ENCODE results near the gene IGFBPL1.
"Not testable (repeated sequence)": the region's sequence is repeated elsewhere in the genome, so short reads cannot be mapped to it uniquely, and the experiment has no call there.

IGFBPL1 gene, protein sequence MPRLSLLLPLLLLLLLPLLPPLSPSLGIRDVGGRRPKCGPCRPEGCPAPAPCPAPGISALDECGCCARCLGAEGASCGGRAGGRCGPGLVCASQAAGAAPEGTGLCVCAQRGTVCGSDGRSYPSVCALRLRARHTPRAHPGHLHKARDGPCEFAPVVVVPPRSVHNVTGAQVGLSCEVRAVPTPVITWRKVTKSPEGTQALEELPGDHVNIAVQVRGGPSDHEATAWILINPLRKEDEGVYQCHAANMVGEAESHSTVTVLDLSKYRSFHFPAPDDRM

DNA sequence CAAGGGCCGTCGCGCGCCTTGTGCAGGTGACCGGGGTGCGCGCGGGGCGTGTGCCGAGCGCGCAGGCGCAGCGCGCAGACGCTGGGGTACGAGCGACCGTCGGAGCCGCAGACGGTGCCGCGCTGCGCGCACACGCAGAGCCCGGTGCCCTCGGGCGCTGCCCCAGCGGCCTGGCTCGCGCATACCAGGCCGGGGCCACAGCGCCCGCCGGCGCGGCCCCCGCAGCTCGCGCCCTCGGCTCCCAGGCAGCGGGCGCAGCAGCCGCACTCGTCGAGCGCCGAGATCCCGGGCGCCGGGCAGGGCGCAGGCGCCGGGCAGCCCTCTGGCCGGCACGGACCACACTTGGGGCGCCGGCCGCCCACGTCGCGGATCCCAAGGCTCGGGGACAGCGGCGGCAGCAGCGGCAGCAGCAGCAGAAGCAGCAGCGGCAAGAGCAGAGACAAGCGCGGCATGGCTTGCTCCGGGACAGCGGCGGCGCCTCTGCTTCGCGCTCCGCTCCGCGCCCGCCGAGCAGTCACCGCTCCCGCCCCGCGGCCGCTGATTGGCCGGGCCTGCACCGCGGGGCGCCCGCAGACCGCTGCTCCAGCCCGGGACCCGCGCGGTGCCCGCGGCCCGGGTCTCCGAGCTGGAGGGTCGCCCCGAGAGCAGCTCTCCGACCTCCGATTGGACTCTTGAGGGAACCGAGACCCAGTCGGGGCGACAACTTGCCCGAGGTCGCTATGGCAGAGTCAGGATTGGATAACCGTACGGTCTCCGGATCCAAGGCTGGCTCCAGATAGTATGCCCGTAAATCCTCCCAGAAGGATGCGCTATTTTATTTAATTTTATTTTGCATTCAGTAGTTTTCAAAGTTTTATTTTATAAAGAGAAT, at the start of gene IGFBPL1:
Gene IGFBPL1, minus strand, starts transcription at position 482 of the 871 bp plus-strand sequence. Its CDS starts 30 bp downstream, at position 452.
- in situ Hi-C loops (cut with HindIII; ENCODE audit: low sequenced_read_pairs) = no loop called here

DNA sequence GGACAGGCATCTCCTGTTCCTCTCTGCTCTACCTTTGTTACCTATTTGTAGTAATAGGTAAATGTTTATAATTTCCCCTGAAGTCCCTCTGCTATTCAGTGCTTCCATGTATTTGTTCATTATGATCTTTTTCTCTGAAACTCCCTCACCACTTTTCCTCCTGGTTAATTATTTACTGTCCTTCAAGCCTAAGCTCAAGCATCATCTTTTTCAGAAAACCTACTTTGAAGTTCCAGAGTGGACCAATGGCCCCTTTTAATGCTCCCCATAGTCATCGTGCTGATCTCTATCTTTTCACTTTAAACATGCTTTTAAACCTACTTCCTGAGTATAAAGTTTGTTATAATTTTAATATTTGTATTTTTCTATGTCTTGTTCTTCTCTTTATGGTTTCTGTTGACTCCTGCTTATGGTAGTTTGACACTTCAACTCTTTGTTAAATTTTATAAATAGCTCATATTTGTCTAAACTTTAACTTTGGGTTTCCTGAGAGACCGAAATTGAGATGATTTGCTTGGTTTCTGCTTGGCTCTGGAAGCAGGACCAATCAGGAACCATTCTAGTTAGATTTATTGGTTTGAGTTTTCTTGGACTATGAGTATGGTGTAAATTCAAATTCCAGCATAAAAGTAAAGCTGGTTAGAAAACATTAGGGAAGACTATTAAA, 48.5 kb upstream of the IGFBPL1 start:
- in situ Hi-C loops (cut with HindIII; ENCODE audit: low sequenced_read_pairs) = not testable (repeated sequence)

DNA sequence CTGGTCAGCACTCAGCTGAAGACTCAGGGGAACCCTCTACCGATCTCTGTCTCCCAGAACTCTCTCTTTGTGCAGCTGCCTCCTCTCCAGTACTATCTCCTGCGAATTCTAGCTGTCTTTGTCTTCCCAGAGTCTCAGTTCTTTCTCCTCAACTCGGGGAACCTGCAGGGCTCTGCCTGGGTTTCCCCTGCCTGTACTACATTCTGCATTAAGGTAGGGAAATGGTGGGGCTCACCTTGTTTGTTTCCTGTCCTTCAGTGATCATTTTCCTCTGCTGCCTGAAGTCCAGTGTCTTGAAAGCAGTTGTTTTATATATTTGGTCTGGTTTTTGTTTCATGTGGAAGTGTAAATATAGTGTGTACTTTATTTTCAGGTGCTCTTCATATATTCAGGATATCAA, 43.1 kb upstream of the IGFBPL1 start:
- in situ Hi-C loops (cut with HindIII; ENCODE audit: low sequenced_read_pairs) = no loop called here

DNA sequence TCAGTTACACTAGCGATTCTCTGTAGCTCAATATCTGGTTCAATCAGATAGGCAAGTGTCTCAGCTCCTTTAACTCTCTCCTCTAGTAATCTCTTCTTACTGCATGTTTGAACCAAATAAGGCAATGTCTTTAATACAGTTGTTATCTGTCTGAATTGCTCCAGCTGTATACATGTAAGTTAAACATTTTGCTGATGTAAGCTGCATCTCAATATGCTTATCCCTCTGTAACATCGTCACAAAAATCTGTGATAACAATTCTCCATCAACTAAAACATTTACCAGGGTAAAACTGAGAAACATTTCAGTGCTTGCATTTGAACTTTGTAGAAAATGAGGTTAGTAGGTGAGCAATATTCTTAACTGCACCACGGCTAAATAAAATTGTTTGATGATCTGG, 29.6 kb upstream of the IGFBPL1 start:
- in situ Hi-C loops (cut with HindIII; ENCODE audit: low sequenced_read_pairs) = no loop called here

DNA sequence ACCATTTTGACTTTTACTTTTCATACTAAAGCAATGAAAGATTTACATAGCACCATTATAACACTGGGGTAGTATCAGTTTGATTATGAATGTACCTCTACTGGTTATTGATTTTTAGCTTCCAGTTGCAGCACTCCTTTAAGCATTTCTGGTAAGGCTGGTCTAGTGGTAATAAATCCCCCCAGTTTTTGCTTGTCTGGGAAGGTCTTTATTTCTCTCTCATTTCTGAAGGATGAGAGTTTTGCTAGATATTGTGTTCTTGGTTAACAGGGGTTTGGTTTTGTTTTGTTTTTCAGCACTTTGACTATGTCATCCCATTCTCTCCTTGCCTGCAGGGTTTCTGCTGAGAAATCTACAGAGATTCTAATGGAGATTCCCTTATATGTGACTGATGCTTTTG, 26.9 kb upstream of the IGFBPL1 start:
- in situ Hi-C loops (cut with HindIII; ENCODE audit: low sequenced_read_pairs) = no loop called here

DNA sequence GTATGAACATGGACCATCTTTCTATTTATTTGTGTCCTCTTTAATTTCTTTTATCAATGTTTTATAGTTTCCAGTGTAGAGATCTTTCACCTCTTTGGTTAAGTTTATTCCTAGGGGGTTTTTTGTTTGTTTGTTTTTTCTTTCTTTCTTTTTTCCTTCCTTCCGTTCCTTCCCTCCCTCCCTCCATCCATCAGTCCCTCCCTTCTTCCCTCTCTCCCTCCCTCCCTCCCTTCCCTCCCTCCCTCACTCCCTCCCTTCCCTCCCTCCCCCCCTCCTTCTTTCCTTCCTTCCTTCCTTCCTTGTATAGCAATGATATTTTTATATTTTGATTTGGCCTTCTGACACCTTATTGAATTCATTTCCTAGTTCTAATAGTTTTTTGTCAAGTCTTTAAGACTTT, 23.4 kb upstream of the IGFBPL1 start:
- in situ Hi-C loops (cut with HindIII; ENCODE audit: low sequenced_read_pairs) = no loop called here

DNA sequence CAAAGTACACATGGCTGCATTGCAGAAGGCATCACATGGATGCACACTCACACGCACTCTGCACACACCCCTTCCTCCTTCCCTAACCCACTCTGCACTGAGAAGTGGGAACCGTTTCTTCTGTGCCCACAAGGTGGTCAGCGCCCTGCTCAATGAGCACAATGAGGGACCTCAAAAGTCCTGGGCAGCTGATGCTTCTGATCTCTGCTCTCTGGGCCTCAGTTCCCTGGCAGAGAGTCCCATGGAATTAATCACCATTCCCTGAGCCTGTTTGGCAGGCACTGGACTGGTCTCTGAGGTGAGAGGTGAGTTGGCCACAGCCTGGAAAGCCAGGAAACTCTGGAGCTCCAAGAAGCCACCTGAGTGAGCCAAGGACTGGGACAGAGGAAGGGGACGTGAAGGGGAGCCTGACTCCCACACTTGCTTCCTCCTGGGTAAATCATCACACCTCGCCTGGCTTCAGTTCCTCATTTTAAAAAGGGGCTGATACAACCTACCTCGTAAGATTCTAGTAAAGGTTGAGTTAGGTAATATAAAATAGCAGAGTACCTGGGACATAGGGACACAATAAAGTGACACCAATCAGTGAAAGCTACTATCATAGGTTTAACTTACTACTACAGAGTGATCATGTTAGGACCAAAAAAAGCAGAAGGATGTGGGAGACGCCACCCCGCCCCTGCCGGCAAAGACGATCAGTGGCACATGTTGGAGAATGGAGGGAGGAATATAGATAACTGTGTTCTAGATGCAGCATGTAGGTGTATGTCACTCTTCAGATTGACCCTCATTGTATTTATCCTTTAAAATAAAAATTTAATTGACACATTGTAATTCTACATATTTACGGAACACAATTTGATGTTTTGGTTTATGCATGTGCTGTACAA, 21.1 kb upstream of the IGFBPL1 start:
- in situ Hi-C loops (cut with HindIII; ENCODE audit: low sequenced_read_pairs) = no loop called here

DNA sequence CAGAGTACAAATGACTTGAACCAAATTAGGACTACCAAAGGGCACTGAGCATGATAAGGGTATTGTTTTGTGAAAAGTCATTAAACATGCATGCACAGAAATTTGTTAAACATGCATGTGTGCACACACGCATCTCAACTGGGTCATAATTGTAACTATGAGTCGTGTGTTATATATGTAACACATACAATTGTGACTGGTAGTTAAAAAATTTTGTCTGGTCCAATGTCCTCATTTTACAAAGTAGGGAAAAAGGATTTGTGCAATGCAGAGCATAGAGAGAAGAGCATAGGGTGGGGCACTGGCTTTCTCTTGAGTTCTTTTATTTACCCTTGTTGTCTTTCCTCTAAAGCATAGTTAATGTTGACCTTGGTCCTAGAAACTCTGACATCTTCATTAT, 19.3 kb upstream of the IGFBPL1 start:
- in situ Hi-C loops (cut with HindIII; ENCODE audit: low sequenced_read_pairs) = no loop called here

DNA sequence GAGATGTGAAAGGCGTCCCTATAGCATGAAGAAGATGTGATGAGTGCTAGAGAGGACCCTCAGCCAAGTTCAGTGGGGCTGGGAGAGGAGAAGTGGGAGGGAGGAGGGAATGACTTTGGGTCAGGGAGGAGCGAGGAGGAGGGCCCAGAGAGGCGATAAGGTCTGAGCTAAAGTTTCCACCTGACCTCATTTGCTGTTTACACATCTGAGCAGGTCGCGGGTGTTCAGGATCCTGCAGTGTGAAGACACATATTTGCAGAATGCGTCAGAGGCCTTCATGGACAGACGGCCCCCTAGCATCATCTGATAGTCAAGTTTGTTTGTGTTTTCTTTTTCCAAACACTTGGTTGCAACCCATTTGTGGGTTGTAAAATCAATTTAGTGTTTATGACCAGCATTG, 18.9 kb upstream of the IGFBPL1 start:
- in situ Hi-C loops (cut with HindIII; ENCODE audit: low sequenced_read_pairs) = no loop called here

DNA sequence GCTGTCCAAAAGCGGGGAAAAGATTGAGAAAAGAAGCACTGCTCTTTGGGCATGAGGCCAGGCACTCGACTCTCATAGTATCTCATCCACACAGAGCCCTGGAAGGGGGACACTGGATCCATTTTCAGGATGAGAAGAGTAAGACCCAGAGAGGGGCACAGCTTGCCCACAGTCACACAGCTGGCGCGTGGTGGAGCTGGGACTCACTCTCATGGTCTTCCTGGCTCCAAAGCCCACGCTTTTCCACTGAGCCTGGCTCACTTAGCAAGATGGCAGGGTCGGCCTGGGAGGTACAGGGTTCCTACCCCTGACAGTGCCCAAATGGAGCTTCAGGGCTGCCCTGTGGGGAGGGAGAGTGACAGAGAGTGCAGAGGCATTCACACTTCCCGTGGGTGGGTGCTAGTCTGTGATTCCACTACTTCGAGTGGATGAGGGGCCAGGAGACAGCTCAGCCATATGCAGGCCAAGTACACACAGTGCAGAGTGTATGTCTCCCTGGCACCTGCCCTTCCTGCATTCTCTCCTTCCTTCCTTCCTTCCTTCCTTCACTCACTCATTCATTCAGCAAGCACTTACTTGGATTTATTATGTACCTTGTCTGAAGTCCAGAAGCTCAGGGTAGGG, 18.3 kb upstream of the IGFBPL1 start:
- in situ Hi-C loops (cut with HindIII; ENCODE audit: low sequenced_read_pairs) = no loop called here

DNA sequence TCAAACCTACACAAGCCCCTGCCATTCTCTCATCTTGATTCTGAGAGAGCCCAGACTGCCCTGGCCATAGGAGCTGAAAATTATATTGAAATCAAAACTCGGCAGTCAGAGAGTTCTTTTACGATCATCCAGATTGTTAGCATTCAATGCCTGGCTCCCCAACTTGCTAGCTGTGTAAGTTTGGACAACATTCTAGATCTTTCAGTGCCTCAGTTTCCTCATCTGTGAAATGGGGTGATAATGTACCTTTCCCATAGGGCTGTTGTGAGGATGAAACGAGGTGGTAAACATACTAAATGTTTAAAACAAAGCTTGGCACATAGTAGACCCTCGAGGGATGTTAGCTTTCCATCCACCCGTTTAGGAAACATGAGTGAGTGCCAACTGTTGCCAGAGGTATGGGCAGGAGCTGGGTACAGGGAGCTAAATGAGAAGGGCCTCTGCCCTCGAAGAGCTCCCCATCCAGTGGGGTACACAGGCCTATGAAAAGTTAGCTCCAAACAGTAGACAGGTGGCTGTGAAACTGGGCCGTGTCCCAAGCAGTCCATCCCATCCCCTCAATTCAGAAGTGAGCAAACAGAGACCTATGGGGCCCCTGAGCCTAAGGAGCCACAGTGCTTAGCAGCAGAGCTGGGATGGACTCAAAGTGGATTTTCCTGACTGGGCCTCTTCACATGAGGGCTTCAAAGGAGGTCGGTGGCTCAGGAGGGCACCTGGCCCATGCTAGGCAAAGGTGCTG, 17.3 kb upstream of the IGFBPL1 start:
- in situ Hi-C loops (cut with HindIII; ENCODE audit: low sequenced_read_pairs) = no loop called here

DNA sequence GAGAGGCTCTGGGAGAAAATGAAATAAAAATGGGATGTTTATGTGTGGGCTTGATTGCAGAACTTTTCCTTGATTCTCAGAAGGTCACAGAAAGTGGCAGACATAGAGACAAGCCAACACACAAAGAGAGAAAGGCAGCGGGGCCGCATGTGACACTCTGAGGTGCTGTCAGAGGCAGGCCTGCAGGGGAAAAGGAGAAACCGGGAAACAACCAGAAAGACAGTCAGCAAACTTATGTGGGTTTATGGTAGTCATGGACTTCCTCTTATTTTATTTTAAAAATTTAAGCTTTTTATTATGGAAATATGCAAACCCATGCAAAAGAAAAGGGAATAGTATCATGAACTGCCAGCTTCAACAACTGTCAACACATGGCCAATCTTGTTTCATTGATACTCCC, 16.3 kb upstream of the IGFBPL1 start:
- in situ Hi-C loops (cut with HindIII; ENCODE audit: low sequenced_read_pairs) = no loop called here

DNA sequence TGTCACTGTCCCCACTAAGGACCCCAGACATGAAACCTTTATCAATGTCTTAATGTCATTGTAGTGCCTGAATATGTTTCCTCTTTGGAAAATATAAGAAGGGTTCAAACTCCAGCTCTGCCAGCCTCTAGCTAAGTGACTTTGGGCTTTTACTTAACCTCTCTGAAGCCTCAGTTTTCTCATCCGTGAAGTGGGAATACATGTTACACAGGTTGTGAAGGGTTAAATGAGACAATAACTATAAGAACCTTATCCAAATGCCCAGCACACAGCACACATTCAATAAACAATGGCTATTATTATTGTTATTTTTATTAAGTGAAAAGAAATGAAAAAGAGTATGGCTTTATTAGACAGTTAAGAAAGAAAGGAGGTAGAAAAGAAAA, 15.7 kb upstream of the IGFBPL1 start:
- in situ Hi-C loops (cut with HindIII; ENCODE audit: low sequenced_read_pairs) = no loop called here

DNA sequence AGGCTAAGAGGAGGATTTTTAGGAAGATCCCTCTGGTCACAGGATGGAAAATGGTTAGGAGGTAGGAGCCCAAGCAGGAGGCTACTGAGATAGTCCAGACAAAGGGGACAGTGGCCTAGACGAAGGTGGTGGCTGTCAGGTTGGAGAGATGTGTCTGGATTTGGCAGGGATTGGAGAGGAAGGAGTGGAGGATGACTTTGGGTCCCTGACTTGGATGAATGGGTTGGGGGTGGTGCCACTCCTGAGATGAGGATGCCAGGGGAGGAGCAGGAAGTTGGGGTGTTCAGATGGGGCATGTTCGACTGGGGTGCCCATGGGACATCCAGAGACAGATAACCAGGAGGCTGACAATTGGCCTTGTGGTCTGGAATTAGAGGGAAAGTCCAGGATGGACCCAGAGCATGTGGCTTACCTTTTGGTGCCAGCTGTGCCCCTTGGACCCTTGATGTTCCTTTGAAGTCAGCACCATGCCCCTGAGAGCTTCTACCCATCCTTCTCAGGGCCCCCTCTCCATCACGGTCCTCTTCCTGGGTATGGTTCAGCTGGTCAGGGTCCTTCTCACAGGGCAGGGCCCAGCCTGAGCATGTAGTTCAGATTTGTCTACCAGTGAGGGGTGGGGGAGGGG, 15.1 kb upstream of the IGFBPL1 start:
- in situ Hi-C loops (cut with HindIII; ENCODE audit: low sequenced_read_pairs) = no loop called here

DNA sequence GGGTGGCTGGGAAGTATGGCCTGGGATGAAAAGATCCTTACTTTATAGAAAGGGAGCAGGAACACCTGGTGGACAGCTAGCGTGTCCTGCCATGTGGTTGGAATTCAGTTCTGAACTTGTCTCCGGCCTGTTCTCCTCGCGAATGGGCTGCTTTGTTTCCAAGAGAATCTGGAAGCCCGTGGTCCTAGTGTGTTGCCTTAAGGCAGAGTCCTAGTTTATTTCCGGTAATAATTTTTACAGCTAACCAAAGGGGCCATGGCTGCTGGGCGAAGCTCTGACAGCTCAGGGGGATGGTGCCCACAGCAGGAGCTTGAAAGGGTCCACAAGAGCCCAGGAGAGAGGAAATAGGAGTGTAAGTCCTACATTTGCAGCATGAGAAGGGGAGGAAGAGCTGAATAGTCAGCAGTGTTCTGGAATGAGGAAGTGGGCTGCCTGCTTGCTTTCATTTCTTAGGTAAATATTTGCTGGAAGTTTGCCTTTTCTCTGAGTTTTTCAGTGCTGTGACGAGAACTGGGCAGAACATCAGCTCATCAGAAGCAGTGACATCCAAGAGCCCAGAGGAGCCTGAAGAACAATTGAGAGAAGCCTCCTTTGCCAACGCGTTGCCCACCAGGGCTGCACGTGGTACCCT, 13.1 kb upstream of the IGFBPL1 start:
- in situ Hi-C loops (cut with HindIII; ENCODE audit: low sequenced_read_pairs) = no loop called here

DNA sequence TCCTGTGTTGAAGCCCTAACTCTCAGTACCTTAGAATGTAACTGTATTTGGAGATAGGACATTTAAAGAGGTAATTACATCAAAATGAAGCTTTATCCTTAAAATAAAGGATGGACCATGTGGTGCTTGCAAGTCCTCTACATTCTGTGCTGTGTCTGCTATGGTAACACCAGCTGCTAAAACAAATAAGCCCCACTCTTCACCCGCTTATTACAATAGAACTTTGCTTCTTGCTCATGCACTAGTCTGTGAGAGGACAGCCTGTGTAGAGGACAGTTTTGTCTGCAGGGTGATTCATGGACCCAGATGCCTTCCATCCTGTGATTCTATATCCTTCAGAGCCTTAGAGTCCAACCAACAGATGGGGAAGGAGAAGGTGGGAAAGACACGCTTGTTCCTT, 12.5 kb upstream of the IGFBPL1 start:
- in situ Hi-C loops (cut with HindIII; ENCODE audit: low sequenced_read_pairs) = no loop called here

DNA sequence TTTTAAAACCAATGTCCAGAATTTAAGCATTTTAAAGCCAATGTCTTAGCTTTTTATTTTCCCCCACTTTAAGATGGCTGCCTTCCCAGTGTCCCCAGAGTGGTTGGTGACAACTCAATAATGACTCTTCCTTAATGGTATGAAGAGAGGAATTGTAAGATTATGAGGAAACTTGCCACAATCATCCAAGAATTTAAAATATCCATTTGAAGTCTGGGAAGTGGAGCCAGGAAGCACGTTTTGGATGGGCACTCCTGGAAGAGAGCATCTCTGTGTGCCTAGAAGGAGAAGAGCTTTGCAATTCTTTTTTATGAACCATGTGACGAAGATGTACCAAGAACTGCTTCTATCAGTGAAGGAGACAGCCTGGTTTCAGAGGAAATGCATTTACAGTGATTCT, 11.3 kb upstream of the IGFBPL1 start:
- in situ Hi-C loops (cut with HindIII; ENCODE audit: low sequenced_read_pairs) = no loop called here

DNA sequence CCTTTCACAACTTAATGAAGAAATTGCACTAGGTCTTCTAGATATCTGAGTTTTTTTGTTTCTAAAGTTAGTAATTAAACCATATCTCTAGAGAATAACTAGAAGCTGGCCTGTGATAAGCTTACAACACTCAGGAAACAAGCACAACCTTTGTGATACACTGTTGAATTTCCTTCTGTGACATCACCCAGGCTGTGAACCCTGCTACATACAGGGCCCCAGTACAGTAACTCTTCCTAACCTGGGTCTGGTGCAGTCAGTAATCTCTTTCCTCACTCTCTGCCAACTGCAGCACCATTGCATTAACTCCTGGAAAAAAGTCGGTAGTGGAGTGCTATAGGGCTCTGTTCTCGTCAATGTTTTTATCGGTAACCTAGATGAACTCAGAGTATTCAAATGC, 10.6 kb upstream of the IGFBPL1 start:
- in situ Hi-C loops (cut with HindIII; ENCODE audit: low sequenced_read_pairs) = loop anchor here (5.0 kb wide), 1 partner anchor 83 kb away; no protein-coding TSS in a partner anchor

DNA sequence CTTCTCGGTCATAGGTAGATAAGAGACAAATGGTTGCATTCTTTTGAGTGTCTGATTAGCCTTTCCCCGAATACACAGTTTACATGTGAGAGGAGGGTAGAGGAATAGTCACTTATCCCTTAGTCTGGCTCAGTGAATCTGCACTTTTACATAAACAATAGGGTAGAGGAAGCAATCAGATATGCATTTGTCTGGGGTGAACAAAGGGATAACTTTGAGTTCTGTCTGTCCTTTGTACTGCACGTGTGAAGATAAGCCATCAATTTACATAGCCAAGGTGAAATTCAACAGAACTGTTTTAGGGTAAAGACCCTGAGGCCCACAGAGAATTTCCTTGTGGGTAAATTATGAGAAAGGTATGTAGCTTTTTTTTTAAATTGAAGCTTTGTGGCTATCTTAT, 10.1 kb upstream of the IGFBPL1 start:
- in situ Hi-C loops (cut with HindIII; ENCODE audit: low sequenced_read_pairs) = loop anchor here (5.0 kb wide), 1 partner anchor 82 kb away; no protein-coding TSS in a partner anchor

All from endothelial cell of hepatic sinusoid (primary cell).